Thymus (tissue), 11 donors: ENCODE measurements around the gene PPP6R3. TPM values are rescaled to one million over a fixed set of nuclear protein-coding genes. Genes with fewer than 3 reads are reported as not detected.
"Not testable (repeated sequence)": the region's sequence is repeated elsewhere in the genome, so short reads cannot be mapped to it uniquely, and the experiment has no call there.

Experiments used
- DNase-seq, 9 donors: peaks; one replicate each; pipeline ENCODE4 v3.0.0-alpha.2; 2013; ENCODE audit warnings: low spot score in 9 of 9, low read depth in 6 of 9, missing footprints in 1 of 9
- H3K27ac ChIP-seq, 2 donors: one replicate each; pipeline ENCODE4 v1.5.1; 2013; ENCODE audit warnings: control low read depth in 1 of 2, low read depth in 1 of 2, low read length in 1 of 2, mild to moderate bottlenecking in 1 of 2, moderate library complexity in 1 of 2
- H3K27me3 ChIP-seq, 2 donors: one replicate each; pipeline ENCODE4 v1.5.1; 2013; ENCODE audit warnings: low read length in 1 of 2; ENCODE audit not compliant: control insufficient read depth in 2 of 2, insufficient read depth in 1 of 2
- H3K36me3 ChIP-seq, 2 donors: one replicate each; pipeline ENCODE4 v1.5.1; 2013; ENCODE audit warnings: low read length in 1 of 2, mild to moderate bottlenecking in 1 of 2, moderate library complexity in 1 of 2; ENCODE audit not compliant: control insufficient read depth in 2 of 2, insufficient read depth in 2 of 2
- H3K4me1 ChIP-seq, 2 donors: one replicate each; pipeline ENCODE4 v1.5.1; 2013; ENCODE audit warnings: low read length in 2 of 2; ENCODE audit not compliant: control insufficient read depth in 2 of 2, insufficient read depth in 2 of 2
- H3K4me3 ChIP-seq, 2 donors: one replicate each; pipeline ENCODE4 v1.5.1; 2013; ENCODE audit warnings: low read length in 2 of 2, control low read depth in 1 of 2, mild to moderate bottlenecking in 1 of 2
- H3K9me3 ChIP-seq, 2 donors: one replicate each; pipeline ENCODE4 v1.5.1; 2013; ENCODE audit warnings: low read length in 1 of 2, mild to moderate bottlenecking in 1 of 2; ENCODE audit not compliant: control insufficient read depth in 2 of 2, insufficient read depth in 1 of 2
- WGBS: extraction: QIAGEN DNeasy Blood & Tissue Kit; methylation state at CpG from one replicate; pipeline ENCODE4 v1.1.7; 2013; 5-methylcytosine and 5-hydroxymethylcytosine counted together
- polyA plus RNA-seq: library from polyadenylated mRNA; stranded (reverse); fragments of 200-250 nt; gene quantifications from one replicate; pipeline ENCODE4 v1.2.3, GENCODE V29; 2013
- total RNA-seq: library from RNA; stranded (reverse); fragments of 120-200 nt; gene quantifications from one replicate; pipeline ENCODE4 v1.2.4, GENCODE V29; 2013
- donor health status: healthy.

The PPP6R3 gene
- total and polyA plus RNA-seq, 2 donors, result 45.8 to 103 TPM

GRCh38 chr11:68447914-68448313, 12.6 kb upstream of the PPP6R3 start:
- not testable (repeated sequence) for H3K9me3 ChIP-seq, H3K27ac ChIP-seq, DNase-seq, H3K4me3 ChIP-seq, H3K27me3 ChIP-seq, H3K4me1 ChIP-seq
- peaks cover 13 to 23% of the 10 kb centered on the region in 2 donors for H3K36me3 ChIP-seq
- WGBS, result 91% methylated on average over 6 of the region's 6 CpGs

GRCh38 chr11:68448604-68449011, 11.9 kb upstream of the PPP6R3 start:
- Histone ChIP-seq H3K27me3 (no peaks in the 10 kb centered on the region), H3K36me3 (peaks cover 13 to 23% of the 10 kb centered on the region in 2 donors), H3K27ac (no peak overlapping the region), H3K4me1 (no peaks in the 10 kb centered on the region), H3K9me3 (no peaks in the 10 kb centered on the region), H3K4me3 (no peak overlapping the region)
- no peak for DNase-seq
- 98% methylated on average over 25 of the region's 25 CpGs for WGBS

- H3K36me3 ChIP-seq, result peaks cover 13 to 23% of the 10 kb centered on the region in 2 donors
- no peaks in the 10 kb centered on the region for H3K4me1 ChIP-seq
- H3K27ac ChIP-seq, result no peak overlapping the region
- no peaks in the 10 kb centered on the region for H3K27me3 ChIP-seq
- 98% methylated on average over 11 of the region's 11 CpGs for WGBS
- no peak overlapping the region for H3K4me3 ChIP-seq
- DNase-seq, result no peak
- H3K9me3 ChIP-seq, result no peaks in the 10 kb centered on the region
These were observed 10.6 kb upstream of the PPP6R3 start for GRCh38 chr11:68449951-68450350.

- Histone ChIP-seq H3K27me3 (no peaks in the 10 kb centered on the region), H3K27ac (no peak overlapping the region), H3K9me3 (no peaks in the 10 kb centered on the region), H3K4me1 (no peaks in the 10 kb centered on the region), H3K36me3 (peaks cover 13 to 23% of the 10 kb centered on the region in 2 donors), H3K4me3 (no peak overlapping the region)
- 97% methylated on average over 8 of the region's 8 CpGs for WGBS
- DNase-seq, result no peak
These were observed 9.8 kb upstream of the PPP6R3 start for GRCh38 chr11:68450711-68451110.

- Histone ChIP-seq H3K4me1 (peaks cover 2% of the 10 kb centered on the region in 2 donors), H3K9me3 (no peaks in the 10 kb centered on the region), H3K4me3 (no peak overlapping the region), H3K27me3 (no peaks in the 10 kb centered on the region), H3K27ac (no peak overlapping the region), H3K36me3 (peaks cover 0 to 4% of the 10 kb centered on the region in 2 donors)
- 87% methylated on average over 8 of the region's 8 CpGs for WGBS
- no peak for DNase-seq
These were observed 5.8 kb upstream of the PPP6R3 start for GRCh38 chr11:68454767-68455166.

- no peaks in the 10 kb centered on the region for H3K36me3 ChIP-seq
- peaks cover 4% of the 10 kb centered on the region in 2 donors for H3K4me1 ChIP-seq
- no peaks in the 10 kb centered on the region for H3K9me3 ChIP-seq
- H3K4me3 ChIP-seq, result no peak overlapping the region
- H3K27me3 ChIP-seq, result no peaks in the 10 kb centered on the region
- H3K27ac ChIP-seq, result no peak overlapping the region
- DNase-seq, result no peak
- 95% methylated on average over 8 of the region's 8 CpGs for WGBS
These were observed 5.1 kb upstream of the PPP6R3 start for GRCh38 chr11:68455485-68455884.

- Histone ChIP-seq H3K4me1 (peaks cover 10 to 14% of the 10 kb centered on the region in 2 donors), H3K36me3 (peaks cover 0 to 4% of the 10 kb centered on the region in 2 donors), H3K27me3 (no peaks in the 10 kb centered on the region), H3K4me3 (no peak overlapping the region), H3K27ac (no peak overlapping the region), H3K9me3 (no peaks in the 10 kb centered on the region)
- no peak for DNase-seq
- 85% methylated on average over 8 of the region's 8 CpGs for WGBS
These were observed 3.2 kb upstream of the PPP6R3 start for GRCh38 chr11:68457216-68457897.

GRCh38 chr11:68457898-68458249, 2.7 kb upstream of the PPP6R3 start:
- Histone ChIP-seq H3K4me1 (peaks cover 14 to 18% of the 10 kb centered on the region in 2 donors), H3K4me3 (no peak overlapping the region), H3K27me3 (no peaks in the 10 kb centered on the region), H3K36me3 (peaks cover 0 to 8% of the 10 kb centered on the region in 2 donors), H3K9me3 (no peaks in the 10 kb centered on the region), H3K27ac (no peak overlapping the region)
- no peak for DNase-seq
- 93% methylated on average over 7 of the region's 7 CpGs for WGBS

- WGBS, result 99% methylated on average over 6 of the region's 6 CpGs
- peaks cover 17 to 21% of the 10 kb centered on the region in 2 donors for H3K4me1 ChIP-seq
- not testable (repeated sequence) for H3K27ac ChIP-seq, H3K9me3 ChIP-seq, H3K4me3 ChIP-seq, DNase-seq, H3K36me3 ChIP-seq, H3K27me3 ChIP-seq
These were observed 2.2 kb upstream of the PPP6R3 start for GRCh38 chr11:68458340-68458739.
